Transverse colon (tissue), 4 donors: ENCODE data around the gene PZP. TPM values are rescaled to one million over a fixed set of nuclear protein-coding genes. Genes with fewer than 3 reads are reported as not detected.

ENCODE experiments used
- DNase-seq: peaks from one replicate; pipeline ENCODE4 v3.0.0-alpha.2; 2019
- H3K27ac ChIP-seq, 4 donors: fragments of 200-600 bp; sonication (generic); 2 replicates each; pipeline ENCODE4 v1.5.1; 2016 to 2018; ENCODE audit warnings: inconsistent platforms in 4 of 4
- H3K27me3 ChIP-seq: fragments of 200-600 bp; sonication (generic); 2 replicates; pipeline ENCODE4 v1.5.1; 2017; ENCODE audit warnings: inconsistent platforms
- H3K36me3 ChIP-seq, 4 donors: fragments of 200-600 bp; sonication (generic); 2 replicates each; pipeline ENCODE4 v1.5.1; 2017 to 2019; ENCODE audit warnings: inconsistent platforms in 4 of 4
- H3K4me1 ChIP-seq, 4 donors: fragments of 200-600 bp; sonication (generic); 2 replicates each; pipeline ENCODE4 v1.5.1; 2017 to 2020; ENCODE audit warnings: inconsistent platforms in 4 of 4
- H3K4me3 ChIP-seq, 4 donors: fragments of 200-600 bp; sonication (generic); 1 replicate in 1 of 4; 2 replicates in 3 of 4; pipeline versions ENCODE4 v1.5.1 to v1.6.1; 2017 to 2019; ENCODE audit warnings: inconsistent platforms in 4 of 4
- H3K9me3 ChIP-seq, 2 donors: fragments of 200-600 bp; sonication (generic); 2 replicates each; pipeline ENCODE4 v1.5.1; 2017 to 2019; ENCODE audit warnings: inconsistent platforms in 2 of 2
- EP300 ChIP-seq: sonication (generic); formaldehyde crosslinking; IDR thresholded peaks from one replicate; pipeline ENCODE4 v1.6.1; 2017; ENCODE audit warnings: antibody characterized with exemption, low read depth
- POLR2A ChIP-seq: fragments of 450-650 bp; IDR thresholded peaks from one replicate; pipeline ENCODE4 v1.6.1; 2016; ENCODE audit warnings: antibody characterized with exemption, mild to moderate bottlenecking, moderate library complexity
- POLR2AphosphoS5 ChIP-seq, 3 donors: sonication (generic); formaldehyde crosslinking; IDR thresholded peaks; one replicate each; pipeline ENCODE4 v1.6.1; 2016; ENCODE audit warnings: antibody characterized with exemption in 3 of 3
- WGBS, 2 donors: methylation state at CpG; one replicate each; pipeline ENCODE4 v1.1.5; 2018; ENCODE audit warnings: low coverage in 1 of 2; 5-methylcytosine and 5-hydroxymethylcytosine counted together
- in situ Hi-C, 4 donors: fragments of 200-750 bp; cut with MboI; loops; one replicate each; pipeline versions ENCODE4 v1.15.0 to v1.15.1; 2017; ENCODE audit warnings: low sequenced_read_pairs in 3 of 4, low pct_ligation_motif_present in 1 of 4, low pct_unique_long_range_greater_than_20kb in 1 of 4
- intact Hi-C: fragments of 100-400 bp; cut with DNase I; formaldehyde crosslinking; loops from one replicate; pipeline ENCODE4 v1.15.1; 2023; ENCODE audit warnings: low total_unique reads
- total RNA-seq, 4 donors: library from RNA; depleted of rRNA; stranded (reverse); fragments of >200 nt; gene quantifications; one replicate each; pipeline ENCODE4 v1.1.0, GENCODE V29; 2016
- TF ChIP-seq, protein P1 (sequence below), 5 experiments: fragments of 200-600 bp in 3 of 5; fragments of 450-650 bp in 2 of 5; sonication (generic) in 3 of 5; IDR thresholded peaks; 1 replicate in 2 of 5; 2 replicates in 3 of 5; pipeline ENCODE4 v1.5.1; 2016 to 2017; ENCODE audit warnings: antibody characterized with exemption in 5 of 5, inconsistent platforms in 3 of 5, mild to moderate bottlenecking in 2 of 5, moderate library complexity in 1 of 5

Gene PZP
- total RNA-seq, 4 donors from 2014 or later = not detected

DNA sequence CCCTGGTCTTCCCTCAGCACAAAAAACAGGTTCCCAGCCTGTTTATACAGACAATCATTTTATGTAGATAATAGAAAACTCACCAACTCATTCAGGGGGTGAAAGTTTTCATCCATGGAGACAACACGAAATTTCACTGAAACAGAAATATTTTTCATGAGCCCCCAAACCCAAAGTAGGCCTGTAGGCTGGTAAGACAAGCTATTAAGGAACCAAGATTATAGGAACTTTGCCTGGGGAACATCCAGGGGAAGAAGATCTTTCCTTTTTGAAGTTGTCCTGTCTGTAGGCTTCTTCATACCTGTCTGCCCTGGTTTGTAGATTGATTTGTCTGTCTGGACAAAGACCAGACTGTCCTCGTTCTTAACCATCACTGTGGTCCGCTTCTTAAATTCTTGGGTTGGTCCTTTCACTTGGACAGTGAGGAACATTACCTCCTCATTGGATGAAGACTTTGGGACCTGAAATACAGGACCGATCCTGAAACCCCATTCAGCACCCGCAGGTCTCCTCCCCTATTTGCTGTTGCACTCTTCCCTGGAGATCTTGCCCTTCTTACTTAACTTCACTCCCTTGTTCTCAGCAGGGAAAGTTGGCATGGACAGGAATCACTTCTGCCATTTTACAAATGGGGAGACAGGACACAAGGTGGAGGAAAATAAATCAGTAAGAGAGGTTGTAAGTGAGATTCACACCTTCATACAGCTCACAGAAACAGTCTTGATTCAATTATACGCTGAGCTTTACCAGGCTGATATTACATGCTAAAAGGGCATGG, 95.9 kb downstream of the PZP start:
- H3K27me3 ChIP-seq = no peaks in the 10 kb centered on the region
- no peaks in the 10 kb centered on the region for H3K9me3 ChIP-seq
- H3K4me3 ChIP-seq = peak overlapping the region in 1 of 4 donors; percentile 49
- WGBS, 2 donors = 45 to 82% methylated on average over 2 to 6 of the region's 6 CpGs
- in situ Hi-C loops (no loop called here), intact Hi-C loops (loop anchor here (10.0 kb wide), 1 partner anchor 1093 kb away; no protein-coding TSS in a partner anchor)
- TF ChIP-seq, protein P1, sequence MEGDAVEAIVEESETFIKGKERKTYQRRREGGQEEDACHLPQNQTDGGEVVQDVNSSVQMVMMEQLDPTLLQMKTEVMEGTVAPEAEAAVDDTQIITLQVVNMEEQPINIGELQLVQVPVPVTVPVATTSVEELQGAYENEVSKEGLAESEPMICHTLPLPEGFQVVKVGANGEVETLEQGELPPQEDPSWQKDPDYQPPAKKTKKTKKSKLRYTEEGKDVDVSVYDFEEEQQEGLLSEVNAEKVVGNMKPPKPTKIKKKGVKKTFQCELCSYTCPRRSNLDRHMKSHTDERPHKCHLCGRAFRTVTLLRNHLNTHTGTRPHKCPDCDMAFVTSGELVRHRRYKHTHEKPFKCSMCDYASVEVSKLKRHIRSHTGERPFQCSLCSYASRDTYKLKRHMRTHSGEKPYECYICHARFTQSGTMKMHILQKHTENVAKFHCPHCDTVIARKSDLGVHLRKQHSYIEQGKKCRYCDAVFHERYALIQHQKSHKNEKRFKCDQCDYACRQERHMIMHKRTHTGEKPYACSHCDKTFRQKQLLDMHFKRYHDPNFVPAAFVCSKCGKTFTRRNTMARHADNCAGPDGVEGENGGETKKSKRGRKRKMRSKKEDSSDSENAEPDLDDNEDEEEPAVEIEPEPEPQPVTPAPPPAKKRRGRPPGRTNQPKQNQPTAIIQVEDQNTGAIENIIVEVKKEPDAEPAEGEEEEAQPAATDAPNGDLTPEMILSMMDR (IDR thresholded peaks at IDR 0.05) = no peak
- TF ChIP-seq POLR2AphosphoS5 (IDR thresholded peaks at IDR 0.05) (no peak), EP300 (no peak), POLR2A (no peak)
- H3K27ac ChIP-seq = peak overlapping the region; percentile 32 to 74 (median 43)
- H3K4me1 ChIP-seq = peaks cover 0 to 8% (median 1%) of the 10 kb centered on the region in 4 donors
- DNase-seq = no peak
- H3K36me3 ChIP-seq = peaks cover 0 to 7% (median 0%) of the 10 kb centered on the region in 4 donors

DNA sequence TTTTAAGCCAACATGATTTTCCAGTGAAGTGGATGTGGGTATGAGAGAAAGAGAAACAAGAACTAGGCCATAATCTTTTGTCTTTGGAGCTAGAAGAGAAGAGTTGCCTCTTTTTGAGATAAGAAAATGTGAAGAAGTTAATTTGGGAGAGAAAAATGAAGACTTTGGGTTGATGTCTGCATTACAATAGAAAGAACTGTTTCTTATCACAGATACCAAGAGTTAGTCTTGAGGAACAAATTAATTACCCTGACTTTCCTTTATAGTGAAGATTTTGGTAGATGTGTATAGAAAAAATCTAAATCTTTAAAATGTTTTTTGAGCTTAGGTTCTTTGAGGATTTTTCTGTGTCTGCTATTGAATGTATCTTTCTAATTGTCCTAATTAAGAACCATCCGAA, 96.7 kb downstream of the PZP start:
- DNase-seq = no peak
- 80 to 91% methylated on average over 1 of the region's 1 CpG for WGBS, 2 donors
- no peaks in the 10 kb centered on the region for H3K9me3 ChIP-seq
- TF ChIP-seq, protein P1 (IDR thresholded peaks at IDR 0.05) = no peak
- no peak for TF ChIP-seq POLR2AphosphoS5 (IDR thresholded peaks at IDR 0.05)
- no peak for TF ChIP-seq EP300
- no peak for TF ChIP-seq POLR2A
- in situ Hi-C loops = no loop called here
- no peak overlapping the region for H3K4me3 ChIP-seq
- H3K36me3 ChIP-seq = peaks cover 0 to 7% (median 0%) of the 10 kb centered on the region in 4 donors
- intact Hi-C loops = loop anchor here (10.0 kb wide), 1 partner anchor 1093 kb away; no protein-coding TSS in a partner anchor
- peaks cover 0 to 1% (median 0%) of the 10 kb centered on the region in 4 donors for H3K4me1 ChIP-seq
- no peaks in the 10 kb centered on the region for H3K27me3 ChIP-seq
- no peak overlapping the region for H3K27ac ChIP-seq

DNA sequence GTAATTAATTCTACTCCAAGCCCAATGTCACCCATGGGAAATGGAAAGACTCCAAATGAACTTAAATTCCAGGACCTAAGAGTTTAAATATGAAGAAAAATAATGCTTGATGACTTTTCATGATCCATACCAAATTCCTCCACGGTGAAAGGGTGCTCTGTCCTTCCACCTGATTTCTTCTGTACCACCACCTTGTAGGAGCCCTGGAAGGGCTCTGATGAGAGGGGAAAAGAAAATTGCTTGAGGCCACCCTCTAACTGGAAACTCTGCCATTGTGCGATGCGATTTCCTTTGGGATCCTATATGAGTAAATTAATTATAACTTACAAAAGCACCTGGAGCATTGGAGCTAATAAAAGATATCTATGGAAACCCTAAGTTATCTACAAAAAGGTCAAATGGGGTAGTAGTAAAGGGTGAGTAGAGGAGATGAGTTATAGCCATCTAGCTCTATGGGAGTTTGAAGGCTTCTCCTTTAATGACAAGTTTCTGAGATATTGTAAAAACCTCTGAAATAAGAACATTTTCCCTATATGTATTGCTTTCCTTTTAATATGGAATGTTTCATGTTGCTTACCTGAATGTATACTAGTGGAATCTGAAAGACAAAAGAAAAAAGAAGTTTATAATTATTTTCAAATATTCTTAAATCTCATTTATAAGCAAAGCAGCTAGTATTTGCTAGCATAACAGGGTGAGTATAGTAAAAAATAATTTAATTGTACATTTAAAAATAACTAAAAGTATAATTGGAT, 98.3 kb downstream of the PZP start:
- Histone ChIP-seq H3K4me1 (no peaks in the 10 kb centered on the region), H3K36me3 (peaks cover 0 to 12% (median 0%) of the 10 kb centered on the region in 4 donors), H3K27ac (no peak overlapping the region), H3K27me3 (no peaks in the 10 kb centered on the region), H3K4me3 (no peak overlapping the region), H3K9me3 (no peaks in the 10 kb centered on the region)
- TF ChIP-seq, protein P1 (IDR thresholded peaks at IDR 0.05) = no peak
- TF ChIP-seq EP300 (no peak), POLR2AphosphoS5 (IDR thresholded peaks at IDR 0.05) (no peak), POLR2A (no peak)
- no peak for DNase-seq
- in situ Hi-C loops (no loop called here), intact Hi-C loops (loop anchor here (10.0 kb wide), 1 partner anchor 1095 kb away; no protein-coding TSS in a partner anchor)
- 89 to 92% methylated on average over 3 of the region's 3 CpGs for whole genome bisulfite sequencing, 2 donors

DNA sequence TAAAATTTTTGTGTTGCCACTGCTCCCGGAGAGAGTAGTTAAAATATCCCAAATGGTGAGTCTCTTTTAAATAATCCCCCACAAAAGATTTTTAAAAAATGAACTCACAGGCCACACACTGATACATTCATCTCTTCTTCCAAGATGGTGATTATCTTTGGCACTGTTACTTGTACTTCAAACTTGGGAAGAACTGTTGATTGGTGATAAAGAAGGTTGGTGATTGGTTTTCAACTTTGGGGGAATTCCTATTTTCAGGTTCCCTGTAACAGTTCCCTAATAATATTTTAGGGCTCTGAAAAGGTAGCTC, 99.0 kb downstream of the PZP start:
- intact Hi-C loops (no loop called here), in situ Hi-C loops (no loop called here)
- no peaks in the 10 kb centered on the region for H3K9me3 ChIP-seq
- 75 to 100% methylated on average over 1 of the region's 1 CpG for WGBS, 2 donors
- H3K27ac ChIP-seq = no peak overlapping the region
- H3K36me3 ChIP-seq = peaks cover 0 to 12% (median 2%) of the 10 kb centered on the region in 4 donors
- DNase-seq = no peak
- TF ChIP-seq POLR2AphosphoS5 (IDR thresholded peaks at IDR 0.05) = no peak
- TF ChIP-seq EP300 = no peak
- TF ChIP-seq, protein P1 (IDR thresholded peaks at IDR 0.05) = no peak
- TF ChIP-seq POLR2A = no peak
- H3K4me1 ChIP-seq = no peaks in the 10 kb centered on the region
- no peak overlapping the region for H3K4me3 ChIP-seq
- no peaks in the 10 kb centered on the region for H3K27me3 ChIP-seq
